ENCODE results near the gene H6PD. TPM values are rescaled to one million over a fixed set of nuclear protein-coding genes. Genes with fewer than 3 reads are reported as not detected.
A peak's percentile ranks its signal among the peaks of the same experiment; 100 is the strongest.

H6PD gene
- total and polyA plus RNA-seq, 4 donors: 15.2 to 22.1 (median 17.9) TPM

DNA sequence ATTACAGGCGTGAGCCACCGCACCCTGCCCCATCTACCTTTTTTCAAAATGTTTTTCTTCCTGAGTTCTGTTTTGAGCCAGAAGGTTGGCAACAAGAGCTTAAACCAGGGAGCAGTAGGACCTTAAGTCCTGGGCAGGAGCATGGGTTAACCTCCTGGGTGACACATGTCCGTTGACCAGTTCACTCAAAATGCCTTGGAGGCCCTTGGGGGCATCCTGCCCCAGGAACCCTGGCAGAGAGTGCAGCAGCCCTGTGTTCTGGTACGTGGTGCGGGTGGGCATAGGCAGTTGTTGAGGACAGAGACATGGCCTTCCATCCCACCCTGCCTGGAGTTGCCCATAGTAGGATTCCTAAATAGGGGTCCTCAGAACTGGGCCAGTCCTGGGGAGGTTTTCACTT is 11.6 kb downstream of the H6PD start:
- Histone ChIP-seq H3K4me3 (ENCODE audit: low read depth, low read length) (no peak overlapping the region), H3K27ac (ENCODE audit: low read depth, low read length) (no peak overlapping the region), H3K27me3 (ENCODE audit: control insufficient read depth, insufficient read depth, low read length) (no peaks in the 10 kb centered on the region), H3K9me3 (ENCODE audit: control insufficient read depth, insufficient read depth, low read length) (no peaks in the 10 kb centered on the region), H3K4me1 (ENCODE audit: control insufficient read depth, insufficient read depth, low read length) (peaks cover 29% of the 10 kb centered on the region), H3K36me3 (ENCODE audit: control insufficient read depth, insufficient read depth, low read length) (peaks cover 71% of the 10 kb centered on the region)
- 94% methylated on average over 2 of the region's 5 CpGs for WGBS (ENCODE audit: insufficient coverage)
- no peak for DNase-seq (ENCODE audit: low read depth in 4 of 6, low spot score in 6 of 6)

- DNase-seq (ENCODE audit: low read depth in 4 of 6, low spot score in 6 of 6): no peak
- WGBS (ENCODE audit: insufficient coverage): 84% methylated on average over 39 of the region's 41 CpGs
- Histone ChIP-seq H3K27ac (ENCODE audit: low read depth, low read length) (no peak overlapping the region), H3K4me3 (ENCODE audit: low read depth, low read length) (no peak overlapping the region), H3K27me3 (ENCODE audit: control insufficient read depth, insufficient read depth, low read length) (no peaks in the 10 kb centered on the region), H3K9me3 (ENCODE audit: control insufficient read depth, insufficient read depth, low read length) (no peaks in the 10 kb centered on the region), H3K4me1 (ENCODE audit: control insufficient read depth, insufficient read depth, low read length) (peaks cover 37% of the 10 kb centered on the region), H3K36me3 (ENCODE audit: control insufficient read depth, insufficient read depth, low read length) (peaks cover 76% of the 10 kb centered on the region)
Measured at GRCh38 chr1:9246841-9247785, 12.5 kb downstream of the H6PD start.

DNA sequence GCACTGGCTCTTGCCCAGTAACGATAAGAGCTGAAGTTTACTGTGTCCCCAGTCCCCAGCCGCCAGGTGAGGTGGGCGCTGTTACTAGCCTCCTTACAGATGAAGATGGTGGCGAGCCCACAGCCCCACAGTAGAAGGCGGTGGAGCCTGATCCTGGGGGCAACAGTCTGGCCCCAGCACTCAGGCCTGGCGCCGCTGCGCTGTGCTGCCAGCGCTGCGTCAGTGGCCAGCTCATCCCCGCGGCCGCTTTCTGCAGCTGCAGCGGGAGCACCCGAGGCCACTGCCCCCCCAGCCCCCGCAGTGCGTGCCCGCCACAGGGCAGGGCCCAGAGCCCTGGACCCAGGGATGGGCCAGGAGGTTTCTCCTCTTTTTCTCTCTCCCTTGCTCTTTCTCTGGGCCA is 13.3 kb downstream of the H6PD start:
- H3K27ac ChIP-seq (ENCODE audit: low read depth, low read length): no peak overlapping the region
- H3K27me3 ChIP-seq (ENCODE audit: control insufficient read depth, insufficient read depth, low read length): no peaks in the 10 kb centered on the region
- H3K4me3 ChIP-seq (ENCODE audit: low read depth, low read length): no peak overlapping the region
- peaks cover 71% of the 10 kb centered on the region for H3K36me3 ChIP-seq (ENCODE audit: control insufficient read depth, insufficient read depth, low read length)
- H3K9me3 ChIP-seq (ENCODE audit: control insufficient read depth, insufficient read depth, low read length): no peaks in the 10 kb centered on the region
- WGBS (ENCODE audit: insufficient coverage): 93% methylated on average over 18 of the region's 18 CpGs
- DNase-seq (ENCODE audit: low read depth in 4 of 6, low spot score in 6 of 6): no peak
- H3K4me1 ChIP-seq (ENCODE audit: control insufficient read depth, insufficient read depth, low read length): peaks cover 38% of the 10 kb centered on the region

- Histone ChIP-seq H3K36me3 (ENCODE audit: control insufficient read depth, insufficient read depth, low read length) (peaks cover 71% of the 10 kb centered on the region), H3K9me3 (ENCODE audit: control insufficient read depth, insufficient read depth, low read length) (no peaks in the 10 kb centered on the region), H3K27ac (ENCODE audit: low read depth, low read length) (no peak overlapping the region), H3K4me1 (ENCODE audit: control insufficient read depth, insufficient read depth, low read length) (peaks cover 42% of the 10 kb centered on the region), H3K27me3 (ENCODE audit: control insufficient read depth, insufficient read depth, low read length) (no peaks in the 10 kb centered on the region), H3K4me3 (ENCODE audit: low read depth, low read length) (no peak overlapping the region)
- WGBS (ENCODE audit: insufficient coverage): 89% methylated on average over 6 of the region's 21 CpGs
- no peak for DNase-seq (ENCODE audit: low read depth in 4 of 6, low spot score in 6 of 6)
Measured at GRCh38 chr1:9248341-9249262, 14.0 kb downstream of the H6PD start.

DNA sequence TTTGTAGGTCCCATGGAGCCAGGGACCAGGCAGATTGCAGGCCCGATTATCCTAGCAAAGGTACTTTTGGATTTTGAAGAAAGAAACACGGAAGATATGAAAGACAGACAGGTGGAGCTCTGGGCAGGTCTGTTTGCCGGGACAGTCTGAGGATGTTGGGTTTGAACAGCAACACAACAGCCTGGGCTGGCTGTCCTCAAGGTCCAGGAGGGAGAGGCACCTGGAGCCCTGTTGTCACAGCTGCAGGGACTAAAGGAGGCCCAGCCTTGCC is 14.6 kb downstream of the H6PD start:
- whole genome bisulfite sequencing (ENCODE audit: insufficient coverage): 91% methylated on average over 3 of the region's 3 CpGs
- Histone ChIP-seq H3K9me3 (ENCODE audit: control insufficient read depth, insufficient read depth, low read length) (no peaks in the 10 kb centered on the region), H3K4me3 (ENCODE audit: low read depth, low read length) (no peak overlapping the region), H3K27ac (ENCODE audit: low read depth, low read length) (no peak overlapping the region), H3K36me3 (ENCODE audit: control insufficient read depth, insufficient read depth, low read length) (peaks cover 71% of the 10 kb centered on the region), H3K4me1 (ENCODE audit: control insufficient read depth, insufficient read depth, low read length) (peaks cover 47% of the 10 kb centered on the region), H3K27me3 (ENCODE audit: control insufficient read depth, insufficient read depth, low read length) (no peaks in the 10 kb centered on the region)
- DNase-seq (ENCODE audit: low read depth in 4 of 6, low spot score in 6 of 6): no peak

GRCh38 chr1:9249534-9250410 is 15.2 kb downstream of the H6PD start:
- Histone ChIP-seq H3K27ac (ENCODE audit: low read depth, low read length) (no peak overlapping the region), H3K9me3 (ENCODE audit: control insufficient read depth, insufficient read depth, low read length) (no peaks in the 10 kb centered on the region), H3K36me3 (ENCODE audit: control insufficient read depth, insufficient read depth, low read length) (peaks cover 66% of the 10 kb centered on the region), H3K4me1 (ENCODE audit: control insufficient read depth, insufficient read depth, low read length) (peaks cover 48% of the 10 kb centered on the region), H3K27me3 (ENCODE audit: control insufficient read depth, insufficient read depth, low read length) (no peaks in the 10 kb centered on the region), H3K4me3 (ENCODE audit: low read depth, low read length) (no peak overlapping the region)
- WGBS (ENCODE audit: insufficient coverage): 60% methylated on average over 17 of the region's 17 CpGs
- peak in 1 of 6 donors; percentile 23 for DNase-seq (ENCODE audit: low read depth in 4 of 6, low spot score in 6 of 6)

- peaks cover 57% of the 10 kb centered on the region for H3K36me3 ChIP-seq (ENCODE audit: control insufficient read depth, insufficient read depth, low read length)
- no peaks in the 10 kb centered on the region for H3K9me3 ChIP-seq (ENCODE audit: control insufficient read depth, insufficient read depth, low read length)
- peaks cover 48% of the 10 kb centered on the region for H3K4me1 ChIP-seq (ENCODE audit: control insufficient read depth, insufficient read depth, low read length)
- H3K27me3 ChIP-seq (ENCODE audit: control insufficient read depth, insufficient read depth, low read length): no peaks in the 10 kb centered on the region
- peak overlapping the region; percentile 40 for H3K27ac ChIP-seq (ENCODE audit: low read depth, low read length)
- no peak overlapping the region for H3K4me3 ChIP-seq (ENCODE audit: low read depth, low read length)
- DNase-seq (ENCODE audit: low read depth in 4 of 6, low spot score in 6 of 6): peak in 2 of 6 donors; percentile 31 to 44
- WGBS (ENCODE audit: insufficient coverage): 39% methylated on average over 12 of the region's 21 CpGs
Measured at GRCh38 chr1:9250411-9251381, 16.1 kb downstream of the H6PD start.

- Histone ChIP-seq H3K27ac (ENCODE audit: low read depth, low read length) (no peak overlapping the region), H3K36me3 (ENCODE audit: control insufficient read depth, insufficient read depth, low read length) (peaks cover 55% of the 10 kb centered on the region), H3K4me1 (ENCODE audit: control insufficient read depth, insufficient read depth, low read length) (peaks cover 48% of the 10 kb centered on the region), H3K27me3 (ENCODE audit: control insufficient read depth, insufficient read depth, low read length) (no peaks in the 10 kb centered on the region), H3K4me3 (ENCODE audit: low read depth, low read length) (no peak overlapping the region), H3K9me3 (ENCODE audit: control insufficient read depth, insufficient read depth, low read length) (no peaks in the 10 kb centered on the region)
- WGBS (ENCODE audit: insufficient coverage): 45% methylated on average over 5 of the region's 6 CpGs
- DNase-seq (ENCODE audit: low read depth in 4 of 6, low spot score in 6 of 6): no peak
Measured at GRCh38 chr1:9251501-9251900, 16.9 kb downstream of the H6PD start.

Measured in spinal cord (tissue), 10 donors.